Heart left ventricle (tissue), 13 donors: ENCODE data around the gene RAB14.
A peak's percentile ranks its signal among the peaks of the same experiment; 100 is the strongest.

Experiments
- POLR2A ChIP-seq, 2 donors: fragments of 450-650 bp; IDR thresholded peaks; one replicate each; pipeline ENCODE4 v1.6.1; 2017; ENCODE audit warnings: antibody characterized with exemption in 2 of 2, mild to moderate bottlenecking in 2 of 2, moderate library complexity in 2 of 2
- TF ChIP-seq, protein P1 (sequence below), 12 donors: fragments of 200-600 bp; sonication (generic) in 4 of 12; IDR thresholded peaks; one replicate each; pipeline versions ENCODE4 v1.5.0 to v1.8.0; 2018 to 2022; ENCODE audit warnings: antibody characterized with exemption in 12 of 12, mild to moderate bottlenecking in 5 of 12
- donor health status: ischemic (EF 13 %, LVEDD 7.1; RV severe dilation, severe dysfunction).
- donor health status: DM: no; HTN: yes; CAD: no.
- donor health status: DM: no; HTN: no; CAD: no.
- donor health status: ischemic (EF 25% LVEDD 6.9; RV normal size, moderate dysfunction).
- donor health status: ischemic (EF 25% LVEDD 5.7; RV mildly dilated, moderate dysfunction).
- donor health status: ischemic (EF 35%, LVEDD 5.7; RV mildly dilated, moderate dysfunction).
- donor health status: nonischemic (EF 11% LVEDD 7.7; RV severe dilation, severe dysfunction).
- donor health status: DM: yes; HTN: yes; CAD: no.
- donor health status: PGD.
- donor health status: ischemic (EF 29% LVEDD 5.4; RV normal size, mild dysfunction).
- donor health status: nonischemic (EF 23%, LVEDD 6.1; RV moderate dilation, normal function).

GRCh38 chr9:121169094-121169601 lies 32.5 kb downstream of the RAB14 start:
- TF ChIP-seq, protein P1, sequence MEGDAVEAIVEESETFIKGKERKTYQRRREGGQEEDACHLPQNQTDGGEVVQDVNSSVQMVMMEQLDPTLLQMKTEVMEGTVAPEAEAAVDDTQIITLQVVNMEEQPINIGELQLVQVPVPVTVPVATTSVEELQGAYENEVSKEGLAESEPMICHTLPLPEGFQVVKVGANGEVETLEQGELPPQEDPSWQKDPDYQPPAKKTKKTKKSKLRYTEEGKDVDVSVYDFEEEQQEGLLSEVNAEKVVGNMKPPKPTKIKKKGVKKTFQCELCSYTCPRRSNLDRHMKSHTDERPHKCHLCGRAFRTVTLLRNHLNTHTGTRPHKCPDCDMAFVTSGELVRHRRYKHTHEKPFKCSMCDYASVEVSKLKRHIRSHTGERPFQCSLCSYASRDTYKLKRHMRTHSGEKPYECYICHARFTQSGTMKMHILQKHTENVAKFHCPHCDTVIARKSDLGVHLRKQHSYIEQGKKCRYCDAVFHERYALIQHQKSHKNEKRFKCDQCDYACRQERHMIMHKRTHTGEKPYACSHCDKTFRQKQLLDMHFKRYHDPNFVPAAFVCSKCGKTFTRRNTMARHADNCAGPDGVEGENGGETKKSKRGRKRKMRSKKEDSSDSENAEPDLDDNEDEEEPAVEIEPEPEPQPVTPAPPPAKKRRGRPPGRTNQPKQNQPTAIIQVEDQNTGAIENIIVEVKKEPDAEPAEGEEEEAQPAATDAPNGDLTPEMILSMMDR (IDR thresholded peaks at IDR 0.05): peak in 10 of 12 donors; percentile 13 to 53 (median 28)
- TF ChIP-seq POLR2A (IDR thresholded peaks at IDR 0.05): no peak
